Measurements from ENCODE around the gene YAF2.
A peak's percentile ranks its signal among the peaks of the same experiment; 100 is the strongest.

DNA sequence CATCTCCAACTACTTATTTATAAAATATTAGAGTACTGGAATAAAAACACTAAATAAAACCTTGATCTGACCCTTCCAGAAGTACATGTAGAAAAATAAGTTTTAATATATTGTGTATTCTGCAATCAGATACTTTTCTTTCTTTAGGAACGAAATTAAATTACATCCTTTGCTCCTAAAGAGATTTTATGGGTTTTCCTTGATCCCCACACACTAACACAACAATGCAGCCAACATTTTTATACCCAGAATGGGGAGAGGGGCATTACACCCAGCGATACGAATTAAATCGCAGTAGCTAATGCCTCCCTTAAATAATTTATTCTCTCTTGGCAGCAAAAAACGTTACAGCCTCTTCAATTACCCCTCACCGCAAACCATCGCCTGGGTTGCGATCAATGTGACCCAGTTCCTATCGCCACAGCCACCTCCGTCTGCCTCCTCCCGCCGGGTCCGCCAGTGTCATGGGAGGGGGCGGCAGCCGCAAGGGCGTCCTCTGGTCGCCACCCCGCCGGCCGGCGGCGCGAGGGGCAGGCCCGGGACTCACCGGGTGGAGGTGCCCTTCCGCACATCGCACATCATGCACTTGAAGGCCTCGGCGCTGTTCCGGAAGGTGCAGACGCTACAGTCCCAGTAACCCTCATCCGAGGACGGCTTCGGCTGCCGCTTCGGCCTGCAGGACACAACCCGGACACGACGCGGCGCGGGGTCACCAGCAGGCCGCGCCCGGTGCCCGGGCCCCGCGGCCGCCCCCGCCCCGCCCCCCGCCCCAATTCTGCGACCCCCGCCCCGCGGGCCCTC is 796 bp downstream of the YAF2 start:
- TF ChIP-seq, protein P1, sequence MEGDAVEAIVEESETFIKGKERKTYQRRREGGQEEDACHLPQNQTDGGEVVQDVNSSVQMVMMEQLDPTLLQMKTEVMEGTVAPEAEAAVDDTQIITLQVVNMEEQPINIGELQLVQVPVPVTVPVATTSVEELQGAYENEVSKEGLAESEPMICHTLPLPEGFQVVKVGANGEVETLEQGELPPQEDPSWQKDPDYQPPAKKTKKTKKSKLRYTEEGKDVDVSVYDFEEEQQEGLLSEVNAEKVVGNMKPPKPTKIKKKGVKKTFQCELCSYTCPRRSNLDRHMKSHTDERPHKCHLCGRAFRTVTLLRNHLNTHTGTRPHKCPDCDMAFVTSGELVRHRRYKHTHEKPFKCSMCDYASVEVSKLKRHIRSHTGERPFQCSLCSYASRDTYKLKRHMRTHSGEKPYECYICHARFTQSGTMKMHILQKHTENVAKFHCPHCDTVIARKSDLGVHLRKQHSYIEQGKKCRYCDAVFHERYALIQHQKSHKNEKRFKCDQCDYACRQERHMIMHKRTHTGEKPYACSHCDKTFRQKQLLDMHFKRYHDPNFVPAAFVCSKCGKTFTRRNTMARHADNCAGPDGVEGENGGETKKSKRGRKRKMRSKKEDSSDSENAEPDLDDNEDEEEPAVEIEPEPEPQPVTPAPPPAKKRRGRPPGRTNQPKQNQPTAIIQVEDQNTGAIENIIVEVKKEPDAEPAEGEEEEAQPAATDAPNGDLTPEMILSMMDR (IDR thresholded peaks at IDR 0.05), result peak in 2 of 4 experiments; percentile 39 to 53
- TF ChIP-seq POLR2AphosphoS5 (IDR thresholded peaks at IDR 0.05), result peak; percentile 10

Data from prostate gland (tissue), 2 donors.